H1 (cell line): ENCODE measurements around the gene BTBD7. TPM values are rescaled to one million over a fixed set of nuclear protein-coding genes. Genes with fewer than 3 reads are reported as not detected.

Experiments used
- CTCF ChIA-PET: fragments of 300-600 bp; sonication (Branson Sonifier 250); formaldehyde crosslinking; loops from one replicate; lab custom pipeline; 2021; ENCODE audit not compliant: partially characterized antibody; lab: Charles Lee
- POLR2A ChIA-PET: fragments of 300-600 bp; sonication (Branson Sonifier 250); formaldehyde crosslinking; loops from one replicate; lab custom pipeline; 2021; ENCODE audit warnings: inconsistent platforms; ENCODE audit not compliant: partially characterized antibody; lab: Charles Lee
- DNase-seq, 2 experiments: peaks; one replicate each; pipeline versions ENCODE4 v3.0.0 to v3.0.0-alpha.2; 2010 to 2022; ENCODE audit warnings: low spot score in 2 of 2, low read depth in 1 of 2, mixed read lengths in 1 of 2
- FAIRE-seq: peaks from 2 replicates; lab custom pipeline; 2011; peaks lifted over from hg19 to GRCh38; lab: Jason Lieb, UNC
- H2AFZ ChIP-seq: 2 replicates; pipeline ENCODE4 v1.8.1; 2012; ENCODE audit warnings: low read length, inconsistent platforms
- H2AK5ac ChIP-seq: 2 replicates; pipeline ENCODE4 v1.6.1; 2013; ENCODE audit warnings: low read depth, low read length
- H2BK120ac ChIP-seq: replicated peaks from 2 replicates; pipeline ENCODE3; 2013; ENCODE audit warnings: low read depth, low read length, inconsistent platforms
- H2BK12ac ChIP-seq: 2 replicates; pipeline ENCODE4 v1.6.1; 2013; ENCODE audit warnings: low read depth, low read length
- H2BK15ac ChIP-seq: 2 replicates; pipeline ENCODE4 v1.6.1; 2013; ENCODE audit warnings: low read length
- H2BK20ac ChIP-seq: 2 replicates; pipeline ENCODE4 v1.6.1; 2013; ENCODE audit warnings: low read length
- H2BK5ac ChIP-seq: 2 replicates; pipeline ENCODE4 v1.6.1; 2013; ENCODE audit warnings: low read depth, low read length
- H3K14ac ChIP-seq: 2 replicates; pipeline ENCODE4 v1.6.1; 2013; ENCODE audit warnings: inconsistent platforms; ENCODE audit not compliant: insufficient read length
- H3K18ac ChIP-seq: 2 replicates; pipeline ENCODE4 v1.6.1; 2013; ENCODE audit warnings: low read length; ENCODE audit errors: extremely low read depth
- H3K23ac ChIP-seq: 2 replicates; pipeline ENCODE4 v1.6.1; 2013; ENCODE audit warnings: inconsistent platforms; ENCODE audit not compliant: insufficient read length
- H3K23me2 ChIP-seq: 2 replicates; pipeline ENCODE4 v1.6.1; 2013; ENCODE audit warnings: low read depth, low read length
- H3K27ac ChIP-seq: 2 replicates; pipeline ENCODE4 v1.6.1; 2011; ENCODE audit warnings: low read depth, low read length, inconsistent platforms
- H3K27me3 ChIP-seq, 4 experiments: replicated peaks in 1 of 4; 1 replicate in 1 of 4; 2 replicates in 3 of 4; pipeline versions ENCODE4 v1.6.1 to v1.8.1; 2011 to 2013; ENCODE audit warnings: low read length in 3 of 4, mild to moderate bottlenecking in 3 of 4, inconsistent platforms in 2 of 4, mixed read lengths in 2 of 4, moderate library complexity in 1 of 4; ENCODE audit not compliant: control insufficient read depth in 3 of 4, insufficient read depth in 3 of 4; ENCODE audit errors: extremely low read depth in 1 of 4
- H3K36me3 ChIP-seq, 4 experiments: 2 replicates each; pipeline versions ENCODE4 v1.6.1 to v1.8.1; 2011 to 2013; ENCODE audit warnings: mild to moderate bottlenecking in 4 of 4, low read length in 3 of 4, moderate library complexity in 2 of 4, control low read depth in 1 of 4, inconsistent platforms in 1 of 4; ENCODE audit not compliant: insufficient read depth in 4 of 4, control insufficient read depth in 2 of 4
- H3K4ac ChIP-seq: replicated peaks from 2 replicates; pipeline ENCODE3; 2013; ENCODE audit warnings: low read length, low read depth, mixed read lengths, inconsistent platforms; ENCODE audit not compliant: insufficient read length
- H3K4me1 ChIP-seq, 4 experiments: replicated peaks in 1 of 4; 1 replicate in 1 of 4; 2 replicates in 3 of 4; pipeline versions ENCODE4 v1.6.1 to v1.8.1; 2011 to 2013; ENCODE audit warnings: low read length in 3 of 4, inconsistent platforms in 2 of 4, mixed read lengths in 1 of 4; ENCODE audit not compliant: insufficient read depth in 4 of 4, control insufficient read depth in 3 of 4
- H3K4me2 ChIP-seq, 2 experiments: 2 replicates each; pipeline versions ENCODE4 v1.6.1 to v1.8.1; 2011 to 2013; ENCODE audit warnings: low read depth in 2 of 2, low read length in 2 of 2, control low read depth in 1 of 2, inconsistent platforms in 1 of 2, mild to moderate bottlenecking in 1 of 2; ENCODE audit not compliant: insufficient read depth in 1 of 2
- H3K4me3 ChIP-seq, 4 experiments: fragments of 200-600, 300-600 bp in 1 of 4; sonication (generic), shearing (Covaris generic), sonication (Bioruptor Twin) in 1 of 4; 2 replicates each; pipeline versions ENCODE4 v1.5.1 to v1.8.1; 2011 to 2016; ENCODE audit warnings: low read length in 4 of 4, low read depth in 3 of 4, control low read depth in 2 of 4, inconsistent platforms in 2 of 4, mild to moderate bottlenecking in 2 of 4, mixed read lengths in 1 of 4, moderate library complexity in 1 of 4; ENCODE audit not compliant: insufficient read depth in 2 of 4; ENCODE audit errors: extremely low read depth in 1 of 4
- H3K56ac ChIP-seq: replicated peaks from 2 replicates; pipeline ENCODE3; 2013; ENCODE audit warnings: low read depth, mild to moderate bottlenecking, mixed read lengths, low read length, inconsistent platforms; ENCODE audit not compliant: insufficient read length
- H3K79me1 ChIP-seq: 2 replicates; pipeline ENCODE4 v1.6.1; 2013; ENCODE audit warnings: low read depth, low read length, control low read depth
- H3K79me2 ChIP-seq, 2 experiments: 2 replicates each; pipeline versions ENCODE4 v1.6.1 to v1.8.1; 2012 to 2013; ENCODE audit warnings: low read length in 2 of 2, mild to moderate bottlenecking in 2 of 2, inconsistent platforms in 1 of 2; ENCODE audit not compliant: insufficient read depth in 2 of 2, control insufficient read depth in 1 of 2
- H3K9ac ChIP-seq, 4 experiments: replicated peaks in 1 of 4; 1 replicate in 1 of 4; 2 replicates in 3 of 4; pipeline versions ENCODE4 v1.6.1 to v1.8.1; 2011 to 2013; ENCODE audit warnings: low read depth in 3 of 4, low read length in 3 of 4, control low read depth in 2 of 4, mild to moderate bottlenecking in 2 of 4, moderate library complexity in 2 of 4, inconsistent platforms in 1 of 4; ENCODE audit errors: extremely low read depth in 1 of 4
- H3K9me3 ChIP-seq, 2 experiments: 2 replicates each; pipeline versions ENCODE4 v1.6.1 to v1.8.1; 2012 to 2013; ENCODE audit warnings: mild to moderate bottlenecking in 2 of 2, moderate library complexity in 2 of 2, control low read depth in 1 of 2, inconsistent platforms in 1 of 2, low read depth in 1 of 2, low read length in 1 of 2, mixed read lengths in 1 of 2; ENCODE audit not compliant: insufficient read depth in 2 of 2
- H4K20me1 ChIP-seq, 2 experiments: replicated peaks in 1 of 2; 2 replicates each; pipeline versions ENCODE3 to v1.8.1; 2011 to 2013; ENCODE audit warnings: inconsistent platforms in 2 of 2, low read length in 2 of 2, mild to moderate bottlenecking in 1 of 2; ENCODE audit not compliant: insufficient read depth in 2 of 2, control insufficient read depth in 1 of 2
- H4K5ac ChIP-seq: 2 replicates; pipeline ENCODE4 v1.6.1; 2013; ENCODE audit warnings: low read length, low read depth, mixed read lengths, inconsistent platforms; ENCODE audit not compliant: insufficient read length
- H4K8ac ChIP-seq: 2 replicates; pipeline ENCODE4 v1.8.0; 2013; ENCODE audit warnings: mild to moderate bottlenecking, moderate library complexity, low read length, inconsistent platforms; ENCODE audit not compliant: insufficient read depth; ENCODE audit errors: extremely low read depth
- H4K91ac ChIP-seq: replicated peaks from 2 replicates; pipeline ENCODE3; 2013; ENCODE audit warnings: low read length, mixed read lengths, inconsistent platforms; ENCODE audit not compliant: insufficient read length
- BRCA1 ChIP-seq: IDR thresholded peaks from 2 replicates; pipeline ENCODE4 v1.6.1; 2012; ENCODE audit warnings: low read depth, low read length, improper control_type of control experiment
- CBX5 ChIP-seq: fragments of 300-800, 300-1000 bp; sonication (generic); IDR thresholded peaks from 2 replicates; pipeline ENCODE4 v1.7.1; 2016; ENCODE audit warnings: antibody characterized with exemption, low read length, low read depth
- CBX8 ChIP-seq: fragments of 300-800, 300-1000 bp; sonication (generic); IDR thresholded peaks from 2 replicates; pipeline ENCODE4 v1.7.1; 2016; ENCODE audit warnings: low read depth, low read length, borderline replicate concordance
- EGR1 ChIP-seq: IDR thresholded peaks from 2 replicates; pipeline ENCODE4 v1.6.1; 2011; ENCODE audit warnings: low read depth, low read length, borderline replicate concordance
- EP300 ChIP-seq, 2 experiments: IDR thresholded peaks; 1 replicate in 1 of 2; 2 replicates in 1 of 2; pipeline ENCODE4 v1.6.1; 2011 to 2012; ENCODE audit warnings: low read depth in 2 of 2, low read length in 2 of 2, mild to moderate bottlenecking in 2 of 2, borderline replicate concordance in 1 of 2, inconsistent platforms in 1 of 2, moderate library complexity in 1 of 2
- FOSL1 ChIP-seq: IDR thresholded peaks from 2 replicates; pipeline ENCODE4 v1.6.1; 2011; ENCODE audit warnings: mild to moderate bottlenecking, low read depth, low read length, moderate library complexity; ENCODE audit not compliant: insufficient read depth
- MAFK ChIP-seq: IDR thresholded peaks from 2 replicates; pipeline ENCODE4 v1.6.1; 2012; ENCODE audit warnings: low read depth, mild to moderate bottlenecking, improper control_type of control experiment, low read length
- NRF1 ChIP-seq: IDR thresholded peaks from 2 replicates; pipeline ENCODE4 v1.6.1; 2011; ENCODE audit warnings: mild to moderate bottlenecking, low read depth, low read length, improper control_type of control experiment
- POLR2AphosphoS5 ChIP-seq: IDR thresholded peaks from 2 replicates; pipeline ENCODE4 v1.6.1; 2011; ENCODE audit warnings: low read depth, low read length
- SRF ChIP-seq: IDR thresholded peaks from 2 replicates; pipeline ENCODE4 v1.6.1; 2011; ENCODE audit warnings: mild to moderate bottlenecking, low read depth, low read length, moderate library complexity
- SUZ12 ChIP-seq: fragments of 200-600 bp; sonication (generic); IDR thresholded peaks from 2 replicates; pipeline ENCODE4 v1.6.1; 2012; ENCODE audit warnings: mild to moderate bottlenecking, inconsistent platforms, low read length, moderate library complexity, mixed read lengths
- polyA plus RNA-seq, 7 experiments: library from polyadenylated mRNA; depleted of rRNA in 3 of 7; stranded (reverse) in 5 of 7; unstranded in 2 of 7; fragments of >200 nt in 5 of 7; fragments of 200-250 nt in 2 of 7; gene quantifications; 1 replicate in 5 of 7; 2 replicates in 1 of 7; 4 replicates in 1 of 7; pipeline versions ENCODE4 v1.2.1 to v1.2.3, GENCODE V29; 2011 to 2013; ENCODE audit warnings: missing spikeins in 2 of 7, mixed read lengths in 2 of 7
- total RNA-seq: library from RNA; stranded (reverse); fragmentation: NEBNext Ultra II Directional; extraction: Animal tissue kit (Norgen Biotek cat#: 25700); gene quantifications from 2 replicates; pipeline ENCODE4 v1.2.1, GENCODE V29; 2021

BTBD7 gene
- total and polyA plus RNA-seq, 2 of the 8 experiments (the other 6 are each of a cell fraction or from before 2014, with no cell fraction given), result 12.1 to 46.1 TPM

GRCh38 chr14:93220509-93220908, 112.3 kb downstream of the BTBD7 start:
- TF ChIP-seq BRCA1, result no peak
- TF ChIP-seq MAFK, result no peak
- no peak for TF ChIP-seq SRF
- TF ChIP-seq POLR2AphosphoS5, result no peak
- TF ChIP-seq EP300 (IDR thresholded peaks at IDR 0.05; ENCODE audit: borderline replicate concordance in 1 of 2, low read depth in 2 of 2, low read length in 2 of 2), result no peak
- no peak for TF ChIP-seq SUZ12
- TF ChIP-seq EGR1, result no peak
- TF ChIP-seq NRF1, result no peak
- TF ChIP-seq CBX8, result no peak
- no peak for TF ChIP-seq FOSL1
- no peak for TF ChIP-seq CBX5
- Histone ChIP-seq H3K56ac (no peak overlapping the region), H4K5ac (no peak overlapping the region), H2BK120ac (no peak overlapping the region), H2BK15ac (no peak overlapping the region), H3K79me2 (no peaks in the 10 kb centered on the region), H3K18ac (no peak overlapping the region), H2BK20ac (no peak overlapping the region), H3K4ac (no peak overlapping the region), H3K27me3 (no peaks in the 10 kb centered on the region), H3K23me2 (no peaks in the 10 kb centered on the region), H2BK12ac (no peak overlapping the region), H2AFZ (no peak overlapping the region), H4K8ac (no peak overlapping the region), H2AK5ac (no peak overlapping the region), H3K4me3 (no peak overlapping the region), H4K20me1 (no peaks in the 10 kb centered on the region), H3K23ac (no peak overlapping the region), H3K4me1 (no peaks in the 10 kb centered on the region), H3K36me3 (peaks cover 2 to 36% (median 17%) of the 10 kb centered on the region in 4 experiments; a peak in 6 of 8 replicates), H2BK5ac (no peak overlapping the region), H3K9ac (no peak overlapping the region), H3K4me2 (no peak overlapping the region), H3K27ac (no peak overlapping the region), H3K79me1 (no peaks in the 10 kb centered on the region), H4K91ac (no peak overlapping the region), H3K14ac (no peak overlapping the region), H3K9me3 (no peaks in the 10 kb centered on the region)
- FAIRE-seq (no peak), DNase-seq (no peak)
- ChIA-PET POLR2A (no interaction called here), CTCF (no interaction called here)
